Activated T-cell treated with anti-CD3 and anti-CD28 coated beads, Interleukin-2, amount 50 U/mL, for 24 hours (primary cell): ENCODE data around the gene CAMK4.

Experiments
- DNase-seq: peaks from one replicate; pipeline ENCODE4 v3.0.0-alpha.2; 2020
- H3K27ac Mint-ChIP-seq: 2 replicates; pipeline ENCODE4 v1.8.0; 2020; ENCODE audit warnings: mild to moderate bottlenecking, mixed read lengths
- H3K27me3 Mint-ChIP-seq: 2 replicates; pipeline ENCODE4 v1.8.0; 2020; ENCODE audit warnings: mixed read lengths
- H3K36me3 Mint-ChIP-seq: 2 replicates; pipeline ENCODE4 v1.8.0; 2020; ENCODE audit warnings: low read depth, mixed read lengths
- H3K4me1 Mint-ChIP-seq: 2 replicates; pipeline ENCODE4 v1.8.0; 2020; ENCODE audit warnings: low read depth, mixed read lengths
- H3K4me3 Mint-ChIP-seq: 2 replicates; pipeline ENCODE4 v1.8.0; 2020; ENCODE audit warnings: mild to moderate bottlenecking, moderate library complexity, mixed read lengths
- H3K9me3 Mint-ChIP-seq: 2 replicates; pipeline ENCODE4 v1.8.0; 2020; ENCODE audit warnings: mixed read lengths

CAMK4 gene

DNA sequence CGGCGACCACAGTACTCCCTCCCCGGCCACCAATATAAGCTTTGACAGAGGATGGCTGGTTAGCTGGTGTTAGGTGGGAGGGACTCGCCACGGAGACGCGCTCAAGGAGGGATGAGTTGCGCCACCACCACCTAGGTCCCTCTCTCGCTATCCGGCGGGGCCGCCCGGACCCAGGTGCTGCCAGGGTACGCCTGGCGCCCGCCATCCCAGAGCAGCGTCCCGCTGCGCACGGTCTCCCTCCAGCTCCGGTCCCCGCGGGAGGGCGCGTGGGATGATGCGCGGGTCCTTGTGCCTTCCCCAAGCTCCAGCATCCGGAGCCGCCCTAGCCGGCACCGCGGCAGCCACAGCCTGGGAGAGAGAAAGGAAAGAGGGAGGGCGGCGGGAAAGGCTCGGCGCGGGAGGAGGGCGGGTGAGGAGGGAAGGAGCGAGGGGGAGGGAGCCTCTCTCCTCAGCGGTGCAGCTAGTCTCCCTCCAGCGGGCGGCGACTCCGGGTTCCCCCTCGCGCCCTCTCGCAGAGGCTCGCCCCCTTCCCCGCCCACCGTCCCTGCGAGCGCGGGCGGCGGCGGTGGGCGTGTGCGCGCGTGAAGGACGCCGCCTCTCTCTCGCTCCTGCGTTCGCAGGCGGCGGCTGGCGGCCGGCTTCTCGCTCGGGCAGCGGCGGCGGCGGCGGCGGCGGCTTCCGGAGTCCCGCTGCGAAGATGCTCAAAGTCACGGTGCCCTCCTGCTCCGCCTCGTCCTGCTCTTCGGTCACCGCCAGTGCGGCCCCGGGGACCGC, at the start of gene CAMK4:
Gene CAMK4 (plus strand): TSS at position 598 of the 774 bp plus-strand sequence. CDS start 100 bp downstream, at position 698.
- peaks cover 33% of the 10 kb centered on the region for H3K36me3 Mint-ChIP-seq
- peak within 1 kb of the TSS; percentile 97 for H3K27ac Mint-ChIP-seq
- H3K27me3 Mint-ChIP-seq: no peaks in the 10 kb centered on the region
- no peaks in the 10 kb centered on the region for H3K9me3 Mint-ChIP-seq
- H3K4me1 Mint-ChIP-seq: peaks cover 47% of the 10 kb centered on the region
- peak; percentile 81 for DNase-seq
- peak within 1 kb of the TSS; percentile 96 for H3K4me3 Mint-ChIP-seq

- Mint-ChIP-seq H3K36me3 (no peaks in the 10 kb centered on the region), H3K9me3 (no peaks in the 10 kb centered on the region), H3K4me3 (no peak overlapping the region), H3K4me1 (no peaks in the 10 kb centered on the region), H3K27me3 (no peaks in the 10 kb centered on the region), H3K27ac (no peak overlapping the region)
- DNase-seq: no peak
Measured at GRCh38 chr5:111183064-111183463, 41.1 kb upstream of the CAMK4 start.

- H3K27ac Mint-ChIP-seq: no peak overlapping the region
- no peaks in the 10 kb centered on the region for H3K4me1 Mint-ChIP-seq
- H3K4me3 Mint-ChIP-seq: no peak overlapping the region
- H3K9me3 Mint-ChIP-seq: no peaks in the 10 kb centered on the region
- H3K27me3 Mint-ChIP-seq: no peaks in the 10 kb centered on the region
- H3K36me3 Mint-ChIP-seq: no peaks in the 10 kb centered on the region
- no peak for DNase-seq
Measured at GRCh38 chr5:111187079-111187478, 37.1 kb upstream of the CAMK4 start.

DNA sequence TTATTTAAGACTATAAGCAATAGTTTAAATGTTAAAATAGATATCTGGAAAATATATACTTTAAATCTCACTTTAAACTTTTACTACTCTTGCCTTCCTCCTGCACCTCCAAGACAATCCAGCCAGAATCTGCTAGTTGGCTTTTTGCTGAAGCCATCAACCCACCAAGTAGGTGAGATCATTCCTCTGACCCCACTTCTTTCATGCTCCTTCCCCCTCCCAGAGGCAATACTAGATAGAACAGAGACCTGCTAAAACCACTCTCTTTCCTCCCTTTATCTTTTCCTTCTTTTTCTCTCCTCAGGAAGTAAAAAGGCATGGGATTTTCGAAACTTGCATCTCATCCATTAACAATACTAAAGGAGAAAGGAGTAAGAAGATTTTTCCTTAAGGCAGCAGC, 30.1 kb upstream of the CAMK4 start:
- Mint-ChIP-seq H3K27ac (no peak overlapping the region), H3K4me3 (no peak overlapping the region), H3K36me3 (no peaks in the 10 kb centered on the region), H3K27me3 (no peaks in the 10 kb centered on the region), H3K4me1 (no peaks in the 10 kb centered on the region), H3K9me3 (no peaks in the 10 kb centered on the region)
- DNase-seq: no peak

- Mint-ChIP-seq H3K27ac (no peak overlapping the region), H3K36me3 (no peaks in the 10 kb centered on the region), H3K4me1 (peaks cover 2% of the 10 kb centered on the region), H3K27me3 (no peaks in the 10 kb centered on the region), H3K9me3 (no peaks in the 10 kb centered on the region), H3K4me3 (no peak overlapping the region)
- no peak for DNase-seq
Measured at GRCh38 chr5:111194925-111195324, 29.3 kb upstream of the CAMK4 start.

DNA sequence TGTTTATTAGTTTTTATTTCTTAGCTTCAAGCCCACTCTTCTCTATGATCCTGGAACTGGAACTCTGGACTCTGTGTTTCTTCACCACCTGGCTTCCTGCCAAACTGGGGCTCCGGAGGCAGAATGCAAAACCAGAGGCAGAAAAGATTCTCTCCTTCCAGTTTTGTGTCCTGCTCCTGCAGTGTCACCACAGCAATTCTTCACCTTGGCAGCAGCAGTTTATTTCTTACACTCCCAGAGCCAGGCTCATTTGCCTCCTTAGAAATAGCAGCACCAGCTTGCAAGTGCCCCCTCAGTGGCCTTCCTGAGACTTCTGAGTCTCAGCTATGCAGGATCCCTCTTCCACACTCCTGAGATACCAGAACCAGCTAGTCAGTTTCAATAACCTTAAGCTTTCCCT, 26.7 kb upstream of the CAMK4 start:
- no peak overlapping the region for H3K4me3 Mint-ChIP-seq
- H3K27me3 Mint-ChIP-seq: no peaks in the 10 kb centered on the region
- H3K9me3 Mint-ChIP-seq: no peaks in the 10 kb centered on the region
- no peak for DNase-seq
- H3K27ac Mint-ChIP-seq: no peak overlapping the region
- peaks cover 12% of the 10 kb centered on the region for H3K4me1 Mint-ChIP-seq
- H3K36me3 Mint-ChIP-seq: no peaks in the 10 kb centered on the region

- Mint-ChIP-seq H3K4me1 (peaks cover 12% of the 10 kb centered on the region), H3K36me3 (no peaks in the 10 kb centered on the region), H3K4me3 (no peak overlapping the region), H3K9me3 (no peaks in the 10 kb centered on the region), H3K27me3 (no peaks in the 10 kb centered on the region), H3K27ac (no peak overlapping the region)
- no peak for DNase-seq
Measured at GRCh38 chr5:111198281-111198966, 25.8 kb upstream of the CAMK4 start.

- Mint-ChIP-seq H3K4me1 (peaks cover 20% of the 10 kb centered on the region), H3K27ac (no peak overlapping the region), H3K36me3 (no peaks in the 10 kb centered on the region), H3K4me3 (no peak overlapping the region), H3K27me3 (no peaks in the 10 kb centered on the region), H3K9me3 (no peaks in the 10 kb centered on the region)
- DNase-seq: no peak
Measured at GRCh38 chr5:111200828-111201227, 23.4 kb upstream of the CAMK4 start.

DNA sequence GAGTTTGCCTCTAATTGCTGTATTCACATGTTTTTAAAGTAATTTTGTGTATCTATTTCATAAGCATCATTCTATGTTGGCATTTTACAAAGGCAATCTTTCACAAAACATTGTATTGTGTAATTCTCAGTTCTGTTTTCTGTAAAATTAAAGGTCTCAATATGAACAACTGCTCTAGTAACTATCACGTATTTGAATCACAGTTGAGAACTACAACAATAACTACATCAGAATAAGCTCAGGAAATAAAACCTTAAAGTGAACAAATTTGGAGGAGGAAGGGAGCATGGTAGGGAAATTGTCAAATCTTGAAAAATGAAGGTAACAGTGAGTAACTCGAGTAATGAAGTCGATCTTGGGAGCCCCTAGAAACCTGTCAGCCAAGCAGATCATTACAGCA, 22.5 kb upstream of the CAMK4 start:
- Mint-ChIP-seq H3K36me3 (no peaks in the 10 kb centered on the region), H3K4me1 (peaks cover 20% of the 10 kb centered on the region), H3K27me3 (no peaks in the 10 kb centered on the region), H3K9me3 (no peaks in the 10 kb centered on the region), H3K4me3 (no peak overlapping the region), H3K27ac (no peak overlapping the region)
- no peak for DNase-seq

- peaks cover 34% of the 10 kb centered on the region for H3K4me1 Mint-ChIP-seq
- no peak overlapping the region for H3K27ac Mint-ChIP-seq
- DNase-seq: no peak
- peaks cover 10% of the 10 kb centered on the region for H3K9me3 Mint-ChIP-seq
- no peaks in the 10 kb centered on the region for H3K27me3 Mint-ChIP-seq
- H3K36me3 Mint-ChIP-seq: no peaks in the 10 kb centered on the region
- H3K4me3 Mint-ChIP-seq: no peak overlapping the region
Measured at GRCh38 chr5:111211341-111211740, 12.8 kb upstream of the CAMK4 start.

- no peak overlapping the region for H3K4me3 Mint-ChIP-seq
- H3K4me1 Mint-ChIP-seq: peaks cover 34% of the 10 kb centered on the region
- no peak overlapping the region for H3K27ac Mint-ChIP-seq
- peaks cover 10% of the 10 kb centered on the region for H3K9me3 Mint-ChIP-seq
- no peaks in the 10 kb centered on the region for H3K27me3 Mint-ChIP-seq
- H3K36me3 Mint-ChIP-seq: no peaks in the 10 kb centered on the region
- no peak for DNase-seq
Measured at GRCh38 chr5:111214052-111214742, 10.0 kb upstream of the CAMK4 start.

DNA sequence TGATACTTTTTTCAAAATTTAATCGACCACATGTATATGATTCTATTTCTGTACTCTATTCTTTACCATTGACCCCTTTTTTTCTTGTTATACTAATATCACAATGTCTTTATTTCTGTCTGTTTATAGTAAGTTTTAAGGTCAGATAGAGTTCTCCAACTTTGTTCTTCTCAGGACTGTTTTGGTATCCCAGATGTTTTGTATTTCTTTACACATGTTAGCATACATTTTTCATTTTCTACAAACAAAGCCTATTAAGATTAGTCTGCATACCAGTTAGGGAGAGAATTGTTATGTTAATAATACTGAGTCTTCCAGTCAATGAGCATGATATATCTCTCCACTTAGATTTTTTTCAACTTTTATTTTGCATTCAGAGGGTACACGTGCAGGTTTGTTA, 8.2 kb upstream of the CAMK4 start:
- Mint-ChIP-seq H3K4me3 (no peak overlapping the region), H3K4me1 (peaks cover 34% of the 10 kb centered on the region), H3K9me3 (peaks cover 10% of the 10 kb centered on the region), H3K36me3 (no peaks in the 10 kb centered on the region), H3K27me3 (no peaks in the 10 kb centered on the region), H3K27ac (no peak overlapping the region)
- no peak for DNase-seq

DNA sequence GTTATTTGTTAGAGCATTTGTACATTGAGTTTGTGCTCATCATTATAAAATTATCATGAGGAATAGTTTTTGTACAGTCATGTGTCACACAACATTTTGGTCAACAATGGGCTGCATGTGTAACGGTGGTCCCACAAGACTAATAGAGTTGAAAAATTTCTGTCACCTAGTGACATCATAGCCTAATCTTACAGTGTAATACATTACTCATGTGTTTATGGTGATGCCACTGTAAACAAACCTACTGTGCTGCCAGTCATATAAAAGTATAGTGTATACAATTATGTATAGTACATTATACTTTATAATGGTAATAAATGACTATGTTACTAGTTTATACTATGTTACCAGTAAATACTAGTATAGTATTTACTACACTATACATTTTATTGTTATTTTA, 3.0 kb upstream of the CAMK4 start:
- Mint-ChIP-seq H3K27ac (no peak overlapping the region), H3K36me3 (peaks cover 16% of the 10 kb centered on the region), H3K4me1 (peaks cover 22% of the 10 kb centered on the region), H3K4me3 (no peak overlapping the region), H3K9me3 (no peaks in the 10 kb centered on the region), H3K27me3 (no peaks in the 10 kb centered on the region)
- DNase-seq: no peak

- Mint-ChIP-seq H3K9me3 (no peaks in the 10 kb centered on the region), H3K4me1 (peaks cover 41% of the 10 kb centered on the region), H3K36me3 (peaks cover 32% of the 10 kb centered on the region), H3K27me3 (no peaks in the 10 kb centered on the region), H3K4me3 (peak overlapping the region; percentile 96), H3K27ac (peak overlapping the region; percentile 84)
- DNase-seq: no peak
Measured at GRCh38 chr5:111223101-111223786, 940 bp upstream of the CAMK4 start.
